GM12801 (cell line): Measurements from ENCODE around the gene MEDAG.

Source experiments
- CTCF ChIP-seq: IDR thresholded peaks from one replicate; pipeline ENCODE4 v1.5.1; 2011; ENCODE audit warnings: control low read depth; ENCODE audit not compliant: insufficient read length; ENCODE audit errors: extremely low read depth

MEDAG gene

GRCh38 chr13:30926781-30927180 is 20.7 kb downstream of the MEDAG start:
- TF ChIP-seq CTCF: no peak

GRCh38 chr13:30927595-30927994 is 21.5 kb downstream of the MEDAG start:
- TF ChIP-seq CTCF: no peak

GRCh38 chr13:30928978-30929377 is 22.9 kb downstream of the MEDAG start:
- TF ChIP-seq CTCF: no peak

- TF ChIP-seq CTCF: no peak
Observed at GRCh38 chr13:30932481-30933353, 26.6 kb downstream of the MEDAG start, which contains the start of gene TEX26. TEX26 (plus strand) TSS chr13:30932656; CDS start chr13:30932716, 60 bp downstream.

- TF ChIP-seq CTCF: no peak
Observed at GRCh38 chr13:30933354-30933670, 27.2 kb downstream of the MEDAG start.

GRCh38 chr13:30934381-30934780 is 28.3 kb downstream of the MEDAG start:
- no peak for TF ChIP-seq CTCF

GRCh38 chr13:30934803-30935202 is 28.7 kb downstream of the MEDAG start:
- no peak for TF ChIP-seq CTCF
